Coronary artery (tissue), 2 donors: Measurements from ENCODE around the gene SLC16A3.

Experiments used
- DNase-seq: peaks from one replicate; pipeline ENCODE4 v3.0.0-alpha.2; 2017; ENCODE audit warnings: low spot score
- H3K27ac ChIP-seq, 2 donors: fragments of 200-600 bp; sonication (generic); one replicate each; pipeline ENCODE4 v1.5.1; 2016 to 2019
- H3K4me3 ChIP-seq: fragments of 200-600 bp; sonication (generic); 2 replicates; pipeline ENCODE4 v1.5.1; 2016; ENCODE audit warnings: mild to moderate bottlenecking, moderate library complexity
- TF ChIP-seq, protein P1 (sequence below): fragments of 200-600 bp; sonication (generic); IDR thresholded peaks from one replicate; pipeline ENCODE4 v1.5.1; 2019; ENCODE audit warnings: antibody characterized with exemption

Gene SLC16A3

DNA sequence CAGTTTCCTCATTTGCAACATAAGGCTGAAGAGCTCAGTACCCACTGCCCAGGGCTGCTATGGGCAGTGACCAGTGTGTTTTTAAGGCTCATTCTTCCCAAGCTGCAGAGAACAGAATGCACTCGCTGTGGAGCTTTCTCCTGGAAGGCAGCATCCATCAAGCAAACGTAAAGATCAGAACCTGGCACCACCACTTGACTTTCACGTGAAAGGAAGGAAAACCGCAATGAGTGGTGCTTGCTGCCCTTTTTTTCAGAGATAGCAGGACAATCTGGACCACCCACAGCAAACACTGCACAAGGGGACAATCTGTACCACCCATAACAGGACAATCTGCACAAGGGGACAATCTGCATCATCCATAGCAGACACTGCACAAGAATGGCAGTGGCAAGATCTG is 33.5 kb downstream of the SLC16A3 start:
- TF ChIP-seq, protein P1, sequence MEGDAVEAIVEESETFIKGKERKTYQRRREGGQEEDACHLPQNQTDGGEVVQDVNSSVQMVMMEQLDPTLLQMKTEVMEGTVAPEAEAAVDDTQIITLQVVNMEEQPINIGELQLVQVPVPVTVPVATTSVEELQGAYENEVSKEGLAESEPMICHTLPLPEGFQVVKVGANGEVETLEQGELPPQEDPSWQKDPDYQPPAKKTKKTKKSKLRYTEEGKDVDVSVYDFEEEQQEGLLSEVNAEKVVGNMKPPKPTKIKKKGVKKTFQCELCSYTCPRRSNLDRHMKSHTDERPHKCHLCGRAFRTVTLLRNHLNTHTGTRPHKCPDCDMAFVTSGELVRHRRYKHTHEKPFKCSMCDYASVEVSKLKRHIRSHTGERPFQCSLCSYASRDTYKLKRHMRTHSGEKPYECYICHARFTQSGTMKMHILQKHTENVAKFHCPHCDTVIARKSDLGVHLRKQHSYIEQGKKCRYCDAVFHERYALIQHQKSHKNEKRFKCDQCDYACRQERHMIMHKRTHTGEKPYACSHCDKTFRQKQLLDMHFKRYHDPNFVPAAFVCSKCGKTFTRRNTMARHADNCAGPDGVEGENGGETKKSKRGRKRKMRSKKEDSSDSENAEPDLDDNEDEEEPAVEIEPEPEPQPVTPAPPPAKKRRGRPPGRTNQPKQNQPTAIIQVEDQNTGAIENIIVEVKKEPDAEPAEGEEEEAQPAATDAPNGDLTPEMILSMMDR, result no peak
- no peak overlapping the region for H3K27ac ChIP-seq
- no peak overlapping the region for H3K4me3 ChIP-seq
- DNase-seq, result no peak

DNA sequence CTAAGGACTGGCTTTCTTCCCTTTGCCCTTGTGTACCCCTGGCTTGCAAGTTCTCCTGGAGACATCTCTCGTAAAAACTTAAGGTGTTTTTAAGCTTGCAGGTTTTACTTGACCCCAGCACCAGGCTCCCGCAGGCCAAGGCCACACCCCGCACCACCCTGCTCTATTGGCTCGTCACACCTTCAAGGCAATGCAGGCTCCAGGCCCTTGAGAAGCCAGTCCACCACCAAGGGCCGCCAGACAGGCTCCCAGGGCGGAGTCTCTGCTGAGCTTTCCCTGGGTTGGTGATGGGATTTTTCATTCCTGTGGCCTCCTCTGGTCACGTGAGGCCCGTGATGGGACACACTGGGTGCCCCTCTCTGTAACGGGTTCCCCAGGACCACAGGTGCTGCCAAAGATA is 34.8 kb downstream of the SLC16A3 start:
- no peak overlapping the region for H3K4me3 ChIP-seq
- H3K27ac ChIP-seq, result no peak overlapping the region
- TF ChIP-seq, protein P1, result no peak
- DNase-seq, result no peak

GRCh38 chr17:82266142-82266541 is 37.3 kb downstream of the SLC16A3 start:
- TF ChIP-seq, protein P1, result no peak
- H3K4me3 ChIP-seq, result no peak overlapping the region
- H3K27ac ChIP-seq, result peak overlapping the region; percentile 89 to 93
- DNase-seq, result no peak

DNA sequence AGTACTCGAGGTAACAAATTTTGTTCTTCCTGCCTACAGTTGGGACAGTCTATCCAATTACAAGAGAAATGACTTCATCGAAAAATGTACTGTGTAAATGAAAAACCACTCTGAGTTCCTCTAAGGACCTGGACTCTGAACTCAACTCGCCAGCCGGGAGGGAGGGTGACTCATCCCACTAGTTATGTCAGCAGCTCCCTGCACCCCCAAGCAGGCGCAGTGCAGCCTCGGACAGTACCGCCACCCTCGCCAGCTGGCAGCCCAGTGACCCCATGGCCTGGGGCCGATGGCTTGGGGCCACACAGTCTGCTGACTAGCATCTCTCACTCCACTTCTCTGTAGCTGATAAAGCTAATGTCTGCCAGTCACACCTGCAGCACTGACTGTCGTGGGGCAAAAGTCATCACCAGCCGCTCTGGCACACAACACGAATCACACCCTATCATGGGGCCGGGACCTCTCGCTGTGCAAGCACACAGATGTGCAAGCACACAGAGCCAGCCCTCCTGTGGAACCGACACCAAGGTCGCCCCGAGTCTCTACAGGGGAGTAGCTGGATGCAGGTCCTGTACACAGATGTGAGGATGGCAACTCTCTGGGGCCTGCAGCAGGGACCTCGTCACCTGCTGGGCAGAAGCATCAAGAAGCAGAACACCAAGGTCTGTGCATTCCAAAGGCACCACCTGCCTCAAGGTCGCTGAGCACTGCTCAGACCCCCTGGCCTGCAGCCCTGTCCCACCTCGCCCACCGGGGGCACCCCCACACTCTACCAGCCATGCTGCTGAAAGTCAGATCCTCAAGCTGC is 38.9 kb downstream of the SLC16A3 start:
- Histone ChIP-seq H3K4me3 (peak overlapping the region; percentile 59), H3K27ac (peak overlapping the region; percentile 89 to 93)
- TF ChIP-seq, protein P1, result no peak
- peak; percentile 97 for DNase-seq

- TF ChIP-seq, protein P1, result no peak
- H3K27ac ChIP-seq, result peak overlapping the region; percentile 2 to 10
- no peak overlapping the region for H3K4me3 ChIP-seq
- no peak for DNase-seq
Measured at GRCh38 chr17:82269138-82269881, 40.5 kb downstream of the SLC16A3 start.

DNA sequence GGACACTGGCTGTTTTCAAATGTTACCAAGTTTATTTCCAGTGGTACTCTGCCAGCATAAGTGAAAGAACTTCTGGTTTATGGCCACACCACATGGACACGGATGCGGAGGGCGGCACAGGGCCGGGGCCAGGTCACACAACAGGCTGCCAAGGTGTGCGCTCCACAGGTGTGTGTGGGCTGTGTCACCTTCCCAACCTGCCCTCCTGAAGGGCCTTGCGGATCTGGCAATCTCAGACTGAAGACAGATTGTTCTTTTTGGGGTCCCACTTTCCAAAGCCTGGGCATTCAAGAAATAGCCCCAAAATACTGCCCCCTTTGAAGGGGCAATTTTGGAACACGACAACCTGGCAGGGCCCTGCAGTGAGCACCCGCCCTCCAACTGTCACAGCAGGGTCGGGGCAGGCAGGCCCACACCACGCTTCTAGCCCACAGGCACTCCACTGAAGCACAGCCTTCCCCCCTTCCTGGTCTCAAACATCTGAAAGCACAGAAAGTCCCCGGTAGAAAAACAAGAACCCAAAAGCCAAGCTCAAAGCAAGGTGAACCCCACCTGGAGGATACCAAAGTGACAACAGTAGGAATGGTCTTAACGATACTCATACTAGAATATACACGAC is 41.1 kb downstream of the SLC16A3 start:
- TF ChIP-seq, protein P1, result no peak
- peak; percentile 67 for DNase-seq
- Histone ChIP-seq H3K4me3 (no peak overlapping the region), H3K27ac (peak overlapping the region; percentile 2 to 10)
